ENCODE measurements around the gene COL5A1.
A peak's percentile ranks its signal among the peaks of the same experiment; 100 is the strongest.

COL5A1 gene

GRCh38 chr9:134626571-134627416 lies 14.8 kb upstream of the COL5A1 start:
- ATAC-seq, result peak; percentile 13; the same call in 2 of the 3 replicates
- TF ChIP-seq ZC3H10 (CRISPR knock-in tag; IDR thresholded peaks at IDR 0.05) (no peak), ZNF70 (CRISPR knock-in tag; IDR thresholded peaks at IDR 0.05) (no peak)

DNA sequence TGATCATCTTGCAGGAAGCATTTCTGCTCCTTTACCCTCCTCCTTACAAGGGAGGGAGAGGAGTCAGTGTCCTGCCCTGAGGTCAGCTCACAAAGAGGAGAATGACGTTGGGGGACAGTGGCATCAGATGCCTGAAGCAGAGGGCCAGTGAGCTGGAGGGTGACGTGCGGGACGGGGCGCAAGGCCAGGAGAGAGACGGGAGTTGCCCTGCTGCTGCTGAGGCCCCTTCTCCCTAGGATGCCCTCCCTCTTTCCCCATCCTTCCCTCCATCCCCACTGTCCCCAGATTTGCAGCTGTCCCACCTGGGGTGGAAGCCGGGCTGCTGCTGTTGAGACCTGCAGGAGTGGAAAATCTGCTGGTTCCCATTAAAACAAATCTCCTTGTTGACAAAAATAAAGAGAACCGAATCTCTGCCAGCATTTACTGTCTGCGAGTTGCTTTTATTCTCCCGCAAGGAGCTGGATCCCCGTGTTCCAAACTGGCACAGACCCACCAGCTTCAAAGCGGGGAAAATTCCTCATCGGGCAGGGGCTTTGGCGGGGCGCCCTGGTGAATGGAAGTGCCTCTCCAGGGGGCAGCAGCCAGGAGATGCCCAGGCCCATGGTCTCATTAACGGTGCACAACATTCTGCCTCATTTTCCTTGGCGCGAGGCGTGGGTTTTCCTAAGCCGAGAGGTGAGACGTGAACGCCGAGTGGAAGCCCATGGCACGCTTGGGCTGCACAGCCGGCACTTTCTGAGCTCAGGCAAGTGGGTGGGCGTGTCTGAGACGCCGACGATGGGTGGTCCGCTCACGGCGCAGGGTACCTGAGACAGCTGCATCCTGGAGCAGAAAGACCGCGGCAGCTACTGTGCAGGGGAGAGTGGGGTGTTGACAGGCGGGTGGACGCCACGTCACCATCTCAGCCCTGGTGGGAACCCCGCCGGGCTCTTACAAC lies 13.9 kb upstream of the COL5A1 start:
- no peak for ATAC-seq

GRCh38 chr9:134628354-134628736 lies 13.3 kb upstream of the COL5A1 start:
- no peak for ATAC-seq
- TF ChIP-seq, protein P1, sequence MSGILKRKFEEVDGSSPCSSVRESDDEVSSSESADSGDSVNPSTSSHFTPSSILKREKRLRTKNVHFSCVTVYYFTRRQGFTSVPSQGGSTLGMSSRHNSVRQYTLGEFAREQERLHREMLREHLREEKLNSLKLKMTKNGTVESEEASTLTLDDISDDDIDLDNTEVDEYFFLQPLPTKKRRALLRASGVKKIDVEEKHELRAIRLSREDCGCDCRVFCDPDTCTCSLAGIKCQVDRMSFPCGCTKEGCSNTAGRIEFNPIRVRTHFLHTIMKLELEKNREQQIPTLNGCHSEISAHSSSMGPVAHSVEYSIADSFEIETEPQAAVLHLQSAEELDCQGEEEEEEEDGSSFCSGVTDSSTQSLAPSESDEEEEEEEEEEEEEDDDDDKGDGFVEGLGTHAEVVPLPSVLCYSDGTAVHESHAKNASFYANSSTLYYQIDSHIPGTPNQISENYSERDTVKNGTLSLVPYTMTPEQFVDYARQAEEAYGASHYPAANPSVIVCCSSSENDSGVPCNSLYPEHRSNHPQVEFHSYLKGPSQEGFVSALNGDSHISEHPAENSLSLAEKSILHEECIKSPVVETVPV (CRISPR knock-in tag; IDR thresholded peaks at IDR 0.05), result no peak
- TF ChIP-seq OSR1 (CRISPR knock-in tag; IDR thresholded peaks at IDR 0.05), result no peak
- TF ChIP-seq ISL1 (CRISPR knock-in tag; IDR thresholded peaks at IDR 0.05), result no peak
- no peak for TF ChIP-seq TOX (CRISPR knock-in tag; IDR thresholded peaks at IDR 0.05; ENCODE audit: borderline replicate concordance)
- TF ChIP-seq TSHZ2 (CRISPR knock-in tag; IDR thresholded peaks at IDR 0.05), result no peak
- TF ChIP-seq ZFP30 (CRISPR knock-in tag; IDR thresholded peaks at IDR 0.05), result no peak
- no peak for TF ChIP-seq ESRRG (CRISPR knock-in tag; IDR thresholded peaks at IDR 0.05)
- TF ChIP-seq BACH2 (CRISPR knock-in tag; IDR thresholded peaks at IDR 0.05; ENCODE audit: borderline replicate concordance), result no peak
- TF ChIP-seq GLIS3 (CRISPR knock-in tag; IDR thresholded peaks at IDR 0.05), result no peak
- no peak for TF ChIP-seq PPARA (CRISPR knock-in tag; IDR thresholded peaks at IDR 0.05; ENCODE audit: borderline replicate concordance)
- no peak for TF ChIP-seq TCF4 (CRISPR knock-in tag; IDR thresholded peaks at IDR 0.05; ENCODE audit: borderline replicate concordance)
- TF ChIP-seq, protein P2, sequence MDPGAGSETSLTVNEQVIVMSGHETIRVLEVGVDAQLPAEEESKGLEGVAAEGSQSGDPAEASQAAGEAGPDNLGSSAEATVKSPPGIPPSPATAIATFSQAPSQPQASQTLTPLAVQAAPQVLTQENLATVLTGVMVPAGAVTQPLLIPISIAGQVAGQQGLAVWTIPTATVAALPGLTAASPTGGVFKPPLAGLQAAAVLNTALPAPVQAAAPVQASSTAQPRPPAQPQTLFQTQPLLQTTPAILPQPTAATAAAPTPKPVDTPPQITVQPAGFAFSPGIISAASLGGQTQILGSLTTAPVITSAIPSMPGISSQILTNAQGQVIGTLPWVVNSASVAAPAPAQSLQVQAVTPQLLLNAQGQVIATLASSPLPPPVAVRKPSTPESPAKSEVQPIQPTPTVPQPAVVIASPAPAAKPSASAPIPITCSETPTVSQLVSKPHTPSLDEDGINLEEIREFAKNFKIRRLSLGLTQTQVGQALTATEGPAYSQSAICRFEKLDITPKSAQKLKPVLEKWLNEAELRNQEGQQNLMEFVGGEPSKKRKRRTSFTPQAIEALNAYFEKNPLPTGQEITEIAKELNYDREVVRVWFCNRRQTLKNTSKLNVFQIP (CRISPR knock-in tag; IDR thresholded peaks at IDR 0.05; ENCODE audit: borderline replicate concordance, low read depth), result no peak
- no peak for TF ChIP-seq RARB (CRISPR knock-in tag; IDR thresholded peaks at IDR 0.05)
- TF ChIP-seq, protein P3, sequence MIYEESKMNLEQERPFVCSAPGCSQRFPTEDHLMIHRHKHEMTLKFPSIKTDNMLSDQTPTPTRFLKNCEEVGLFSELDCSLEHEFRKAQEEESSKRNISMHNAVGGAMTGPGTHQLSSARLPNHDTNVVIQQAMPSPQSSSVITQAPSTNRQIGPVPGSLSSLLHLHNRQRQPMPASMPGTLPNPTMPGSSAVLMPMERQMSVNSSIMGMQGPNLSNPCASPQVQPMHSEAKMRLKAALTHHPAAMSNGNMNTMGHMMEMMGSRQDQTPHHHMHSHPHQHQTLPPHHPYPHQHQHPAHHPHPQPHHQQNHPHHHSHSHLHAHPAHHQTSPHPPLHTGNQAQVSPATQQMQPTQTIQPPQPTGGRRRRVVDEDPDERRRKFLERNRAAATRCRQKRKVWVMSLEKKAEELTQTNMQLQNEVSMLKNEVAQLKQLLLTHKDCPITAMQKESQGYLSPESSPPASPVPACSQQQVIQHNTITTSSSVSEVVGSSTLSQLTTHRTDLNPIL (CRISPR knock-in tag; IDR thresholded peaks at IDR 0.05; ENCODE audit: low read depth), result no peak
- no peak for TF ChIP-seq ZNF8 (CRISPR knock-in tag; IDR thresholded peaks at IDR 0.05)
- no peak for TF ChIP-seq ZFP3 (CRISPR knock-in tag; IDR thresholded peaks at IDR 0.05)
- TF ChIP-seq ZNF565 (CRISPR knock-in tag; conservative IDR thresholded peaks at IDR 0.05; ENCODE audit: low read depth), result no peak
- TF ChIP-seq SNAI2 (CRISPR knock-in tag; IDR thresholded peaks at IDR 0.05), result no peak
- TF ChIP-seq PATZ1 (CRISPR knock-in tag; IDR thresholded peaks at IDR 0.05; ENCODE audit: borderline replicate concordance), result no peak
- no peak for TF ChIP-seq CSDC2 (CRISPR knock-in tag; IDR thresholded peaks at IDR 0.05)

More for the DNA sequence above, 13.9 kb upstream of the COL5A1 start:
- no peak for TF ChIP-seq GLIS3 (CRISPR knock-in tag; IDR thresholded peaks at IDR 0.05)
- TF ChIP-seq SNAI2 (CRISPR knock-in tag; IDR thresholded peaks at IDR 0.05), result no peak
- TF ChIP-seq TCF4 (CRISPR knock-in tag; IDR thresholded peaks at IDR 0.05; ENCODE audit: borderline replicate concordance), result no peak
- TF ChIP-seq, protein P3 (CRISPR knock-in tag; IDR thresholded peaks at IDR 0.05; ENCODE audit: low read depth), result no peak
- no peak for TF ChIP-seq OSR1 (CRISPR knock-in tag; IDR thresholded peaks at IDR 0.05)
- no peak for TF ChIP-seq ZNF70 (CRISPR knock-in tag; IDR thresholded peaks at IDR 0.05)

All from SK-N-SH treated with all-trans-retinoic acid at 6 μM for 48 hours (cell line).